Measurements from ENCODE around the gene ZNRF4.
A peak's percentile ranks its signal among the peaks of the same experiment; 100 is the strongest.
"Not testable (repeated sequence)": the region's sequence is repeated elsewhere in the genome, so short reads cannot be mapped to it uniquely, and the experiment has no call there.

Gene ZNRF4

DNA sequence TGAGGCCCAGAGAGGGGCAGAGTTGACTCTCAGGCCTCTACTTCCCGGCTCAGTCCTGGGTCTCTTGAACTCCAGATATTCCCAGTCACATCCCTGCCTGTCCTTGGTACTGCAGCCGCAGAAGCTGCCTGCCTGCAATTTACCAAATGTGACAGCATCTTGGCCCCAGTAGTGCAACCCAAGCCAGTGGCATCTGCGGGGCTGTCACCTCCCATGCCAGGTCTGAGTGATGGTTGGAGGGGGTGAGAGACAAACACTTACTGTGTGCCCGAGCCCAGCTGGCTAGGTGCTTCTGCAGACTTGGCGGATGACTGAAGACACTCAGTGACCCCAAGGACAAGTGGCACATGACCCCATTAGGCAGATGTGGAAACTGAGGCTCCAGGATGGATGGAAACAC lies 18.4 kb downstream of the ZNRF4 start:
- Histone ChIP-seq H3K4me3 (ENCODE audit: extremely low read depth, insufficient read depth, low read length, poor library complexity, severe bottlenecking) (no peak overlapping the region), H3K4me1 (ENCODE audit: control insufficient read depth, insufficient read depth, low read length, poor library complexity, severe bottlenecking) (peaks cover 8% of the 10 kb centered on the region), H3K27ac (ENCODE audit: low read depth, low read length, severe bottlenecking) (no peak overlapping the region), H3K36me3 (ENCODE audit: control insufficient read depth, insufficient read depth, low read length) (no peaks in the 10 kb centered on the region), H3K9me3 (ENCODE audit: control insufficient read depth, low read length) (no peaks in the 10 kb centered on the region)
- WGBS, 2 experiments (ENCODE audit: insufficient coverage in 2 of 2): 86 to 96% methylated on average over 2 to 3 of the region's 5 CpGs

DNA sequence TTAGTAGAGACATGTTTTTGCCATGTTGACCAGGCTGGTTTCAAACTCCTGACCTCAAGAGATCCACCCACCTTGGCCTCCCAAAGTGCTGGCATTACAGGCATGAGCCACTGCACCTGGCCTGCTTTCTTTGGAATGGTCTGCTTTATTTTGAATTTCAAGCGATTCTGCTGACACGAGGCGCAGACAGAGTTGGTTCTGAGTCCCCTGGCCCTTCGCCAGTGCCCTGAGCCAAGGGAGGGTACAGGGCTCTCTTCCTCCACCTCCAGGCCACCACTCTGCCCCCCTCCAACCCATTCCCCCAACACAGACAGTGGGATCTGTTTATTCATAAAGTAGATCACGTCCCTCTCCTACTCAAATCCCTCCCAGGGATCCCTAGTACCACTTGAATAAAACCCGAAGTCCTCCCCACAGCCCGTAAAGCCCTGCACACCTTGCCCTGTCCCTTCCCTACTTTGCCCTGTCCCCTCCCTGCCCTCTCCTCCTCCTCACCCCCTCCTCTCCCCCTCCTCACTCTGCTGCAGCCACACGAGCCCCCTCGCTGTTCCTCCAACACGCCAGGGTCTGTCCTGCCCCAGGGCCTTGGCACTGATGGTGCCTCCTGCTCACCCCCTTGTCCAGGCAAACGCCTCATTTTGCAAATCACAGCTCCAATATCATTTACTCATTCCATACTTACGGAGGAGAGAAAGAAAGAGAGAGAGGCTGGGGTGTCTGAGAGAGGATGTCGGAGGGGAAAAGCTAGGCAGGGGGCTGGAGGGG lies 22.4 kb downstream of the ZNRF4 start:
- 37 to 44% methylated on average over 5 to 7 of the region's 13 CpGs for WGBS, 2 experiments (ENCODE audit: insufficient coverage in 2 of 2)
- Histone ChIP-seq H3K4me3 (ENCODE audit: extremely low read depth, insufficient read depth, low read length, poor library complexity, severe bottlenecking) (peak overlapping the region; percentile 5), H3K27ac (ENCODE audit: low read depth, low read length, severe bottlenecking) (no peak overlapping the region), H3K4me1 (ENCODE audit: control insufficient read depth, insufficient read depth, low read length, poor library complexity, severe bottlenecking) (peaks cover 6% of the 10 kb centered on the region), H3K9me3 (ENCODE audit: control insufficient read depth, low read length) (peaks cover 4% of the 10 kb centered on the region), H3K36me3 (ENCODE audit: control insufficient read depth, insufficient read depth, low read length) (no peaks in the 10 kb centered on the region)

DNA sequence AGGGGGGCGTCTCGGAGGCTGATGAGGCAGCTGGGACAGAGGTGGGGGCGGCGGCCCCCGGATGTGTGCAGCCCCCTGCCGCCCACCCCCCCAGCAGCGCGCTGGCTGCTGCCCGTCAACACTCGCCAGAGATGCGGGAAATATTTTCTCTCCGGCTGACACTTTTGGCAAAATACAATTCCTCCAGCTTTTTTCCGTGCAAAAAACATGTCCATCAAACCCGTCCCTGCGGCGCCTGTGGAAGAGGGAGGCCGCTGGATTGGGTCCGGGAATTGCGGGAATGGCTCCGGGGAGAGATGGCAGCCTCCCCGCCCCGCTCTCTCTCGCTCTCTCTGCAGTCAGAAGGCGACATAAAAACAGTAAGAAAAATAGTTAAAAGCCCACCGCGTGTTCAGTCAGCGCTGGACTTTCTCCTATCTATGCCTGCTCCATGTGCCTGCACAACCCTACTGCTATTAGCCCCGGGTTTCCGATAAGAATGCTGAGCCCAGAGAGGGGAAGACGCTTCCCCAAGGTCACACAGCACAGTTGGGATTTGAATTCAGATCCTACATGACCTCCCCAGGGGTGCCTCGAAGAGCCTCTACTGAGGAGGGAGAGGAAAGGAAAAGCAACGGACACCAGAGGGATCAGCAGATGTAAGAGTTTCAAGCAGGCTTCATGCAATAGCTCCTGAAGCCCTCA lies 23.2 kb downstream of the ZNRF4 start:
- Histone ChIP-seq H3K4me3 (ENCODE audit: extremely low read depth, insufficient read depth, low read length, poor library complexity, severe bottlenecking) (peak overlapping the region; percentile 21), H3K9me3 (ENCODE audit: control insufficient read depth, low read length) (peaks cover 4% of the 10 kb centered on the region), H3K36me3 (ENCODE audit: control insufficient read depth, insufficient read depth, low read length) (no peaks in the 10 kb centered on the region), H3K4me1 (ENCODE audit: control insufficient read depth, insufficient read depth, low read length, poor library complexity, severe bottlenecking) (peaks cover 6% of the 10 kb centered on the region), H3K27ac (ENCODE audit: low read depth, low read length, severe bottlenecking) (no peak overlapping the region)
- WGBS, 2 experiments (ENCODE audit: insufficient coverage in 2 of 2): 22 to 26% methylated on average over 25 to 28 of the region's 32 CpGs

DNA sequence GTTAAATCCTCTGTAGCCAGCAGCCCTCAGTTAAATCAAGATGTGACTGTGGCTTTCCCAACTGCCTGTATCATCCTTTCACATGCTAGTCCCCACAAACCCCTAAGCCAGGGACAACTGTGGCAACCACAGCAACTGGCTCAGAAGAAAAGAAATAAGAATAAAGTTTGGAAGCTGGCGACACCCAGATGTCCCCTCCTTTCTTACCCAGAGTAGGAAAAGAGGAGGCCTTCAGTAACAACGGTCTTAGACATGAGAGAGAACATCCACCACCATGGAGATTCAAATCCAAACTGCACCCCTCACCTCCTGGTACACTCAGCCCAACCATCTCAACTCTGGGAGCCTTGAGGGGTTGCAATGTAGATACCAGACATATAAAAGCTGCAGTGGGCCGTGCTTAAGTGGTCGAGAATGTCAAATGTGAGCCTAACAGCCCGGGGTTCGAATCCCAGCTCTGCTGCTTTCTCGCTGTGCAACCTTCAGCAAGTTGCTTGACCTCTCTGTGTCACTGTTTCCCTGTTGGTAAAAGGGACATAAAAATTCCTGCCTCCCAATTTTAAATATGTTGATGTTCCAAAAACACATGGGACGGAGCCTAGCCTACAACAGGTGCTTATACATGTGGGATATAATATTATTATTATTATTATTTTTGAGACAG lies 23.8 kb downstream of the ZNRF4 start:
- Histone ChIP-seq H3K27ac (ENCODE audit: low read depth, low read length, severe bottlenecking) (no peak overlapping the region), H3K4me1 (ENCODE audit: control insufficient read depth, insufficient read depth, low read length, poor library complexity, severe bottlenecking) (peaks cover 6% of the 10 kb centered on the region), H3K36me3 (ENCODE audit: control insufficient read depth, insufficient read depth, low read length) (no peaks in the 10 kb centered on the region), H3K4me3 (ENCODE audit: extremely low read depth, insufficient read depth, low read length, poor library complexity, severe bottlenecking) (no peak overlapping the region), H3K9me3 (ENCODE audit: control insufficient read depth, low read length) (peaks cover 4% of the 10 kb centered on the region)
- 79% methylated on average over 6 of the region's 8 CpGs; no CpG with 5 or more reads in 1 of the 2 experiments for WGBS, 2 experiments (ENCODE audit: insufficient coverage in 2 of 2)

DNA sequence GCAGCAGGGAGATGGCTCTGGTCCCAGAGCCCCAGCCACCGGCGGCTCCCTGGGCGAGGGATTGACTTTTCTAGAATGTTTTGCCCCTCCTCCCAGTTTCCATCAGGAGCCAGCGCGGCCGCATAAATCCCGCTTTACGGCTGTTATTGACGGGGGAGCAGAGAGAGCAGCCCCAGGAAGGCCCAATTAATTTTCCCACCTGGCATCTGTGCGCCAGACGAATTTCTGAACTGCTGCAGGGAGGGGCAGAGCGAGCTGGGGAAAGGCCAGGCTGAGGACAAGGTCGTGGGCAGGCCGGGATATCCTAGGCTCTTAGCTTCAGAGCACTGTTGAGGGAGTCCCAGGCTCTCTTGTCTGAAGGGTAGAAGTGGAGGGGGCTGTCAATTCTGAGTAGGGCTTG lies 24.7 kb downstream of the ZNRF4 start:
- Histone ChIP-seq H3K27ac (ENCODE audit: low read depth, low read length, severe bottlenecking) (no peak overlapping the region), H3K4me3 (ENCODE audit: extremely low read depth, insufficient read depth, low read length, poor library complexity, severe bottlenecking) (no peak overlapping the region), H3K9me3 (ENCODE audit: control insufficient read depth, low read length) (peaks cover 4% of the 10 kb centered on the region), H3K4me1 (ENCODE audit: control insufficient read depth, insufficient read depth, low read length, poor library complexity, severe bottlenecking) (peaks cover 9% of the 10 kb centered on the region), H3K36me3 (ENCODE audit: control insufficient read depth, insufficient read depth, low read length) (no peaks in the 10 kb centered on the region)
- 59 to 70% methylated on average over 8 to 11 of the region's 14 CpGs for WGBS, 2 experiments (ENCODE audit: insufficient coverage in 2 of 2)

DNA sequence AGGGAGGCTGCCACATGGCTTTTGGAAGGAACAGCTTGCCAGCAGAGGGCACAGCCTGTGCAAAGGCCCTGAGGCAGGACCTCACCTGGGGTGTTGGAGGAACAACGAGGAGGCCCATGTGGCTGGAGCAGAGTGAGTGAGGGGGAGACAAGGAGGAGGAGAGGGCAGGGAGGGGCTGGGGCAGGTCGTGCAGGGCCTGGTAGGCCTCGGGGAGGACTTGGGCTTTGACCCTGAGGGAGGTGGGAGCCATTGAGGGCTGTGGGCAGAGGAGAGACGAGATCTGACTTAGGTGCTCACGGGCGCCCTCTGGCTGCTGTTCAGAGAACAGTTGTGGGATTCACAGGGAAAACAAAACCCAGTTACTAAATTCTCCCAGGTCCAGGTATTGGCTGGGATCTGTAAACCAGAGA lies 25.2 kb downstream of the ZNRF4 start:
- H3K4me1 ChIP-seq (ENCODE audit: control insufficient read depth, insufficient read depth, low read length, poor library complexity, severe bottlenecking): peaks cover 9% of the 10 kb centered on the region
- 29 to 59% methylated on average over 5 of the region's 6 CpGs for WGBS, 2 experiments (ENCODE audit: insufficient coverage in 2 of 2)
- H3K27ac ChIP-seq (ENCODE audit: low read depth, low read length, severe bottlenecking): no peak overlapping the region
- H3K36me3 ChIP-seq (ENCODE audit: control insufficient read depth, insufficient read depth, low read length): no peaks in the 10 kb centered on the region
- peaks cover 4% of the 10 kb centered on the region for H3K9me3 ChIP-seq (ENCODE audit: control insufficient read depth, low read length)
- no peak overlapping the region for H3K4me3 ChIP-seq (ENCODE audit: extremely low read depth, insufficient read depth, low read length, poor library complexity, severe bottlenecking)

DNA sequence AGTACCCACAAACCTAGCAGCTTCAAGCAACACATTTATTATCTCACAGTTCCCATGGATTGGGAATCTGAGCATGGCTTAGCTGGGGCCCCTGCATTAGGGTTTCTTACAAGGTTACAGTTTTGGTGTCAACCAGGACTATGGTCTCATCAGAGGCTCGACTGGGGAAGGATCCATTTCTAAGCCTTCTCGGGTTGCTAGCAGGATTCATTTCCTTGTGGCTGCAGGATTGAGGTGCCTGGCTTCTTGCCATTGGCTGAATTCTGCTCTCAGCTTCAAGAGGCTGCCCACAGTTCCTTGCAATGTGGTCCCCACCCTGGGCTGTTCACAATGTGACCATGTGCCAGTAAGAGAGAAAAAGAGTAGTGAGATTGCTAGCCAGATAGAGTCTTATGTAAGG lies 26.7 kb downstream of the ZNRF4 start:
- no peak overlapping the region for H3K27ac ChIP-seq (ENCODE audit: low read depth, low read length, severe bottlenecking)
- H3K4me1 ChIP-seq (ENCODE audit: control insufficient read depth, insufficient read depth, low read length, poor library complexity, severe bottlenecking): peaks cover 9% of the 10 kb centered on the region
- 79 to 92% methylated on average over 2 of the region's 2 CpGs for WGBS, 2 experiments (ENCODE audit: insufficient coverage in 2 of 2)
- H3K36me3 ChIP-seq (ENCODE audit: control insufficient read depth, insufficient read depth, low read length): no peaks in the 10 kb centered on the region
- peaks cover 4% of the 10 kb centered on the region for H3K9me3 ChIP-seq (ENCODE audit: control insufficient read depth, low read length)
- no peak overlapping the region for H3K4me3 ChIP-seq (ENCODE audit: extremely low read depth, insufficient read depth, low read length, poor library complexity, severe bottlenecking)

DNA sequence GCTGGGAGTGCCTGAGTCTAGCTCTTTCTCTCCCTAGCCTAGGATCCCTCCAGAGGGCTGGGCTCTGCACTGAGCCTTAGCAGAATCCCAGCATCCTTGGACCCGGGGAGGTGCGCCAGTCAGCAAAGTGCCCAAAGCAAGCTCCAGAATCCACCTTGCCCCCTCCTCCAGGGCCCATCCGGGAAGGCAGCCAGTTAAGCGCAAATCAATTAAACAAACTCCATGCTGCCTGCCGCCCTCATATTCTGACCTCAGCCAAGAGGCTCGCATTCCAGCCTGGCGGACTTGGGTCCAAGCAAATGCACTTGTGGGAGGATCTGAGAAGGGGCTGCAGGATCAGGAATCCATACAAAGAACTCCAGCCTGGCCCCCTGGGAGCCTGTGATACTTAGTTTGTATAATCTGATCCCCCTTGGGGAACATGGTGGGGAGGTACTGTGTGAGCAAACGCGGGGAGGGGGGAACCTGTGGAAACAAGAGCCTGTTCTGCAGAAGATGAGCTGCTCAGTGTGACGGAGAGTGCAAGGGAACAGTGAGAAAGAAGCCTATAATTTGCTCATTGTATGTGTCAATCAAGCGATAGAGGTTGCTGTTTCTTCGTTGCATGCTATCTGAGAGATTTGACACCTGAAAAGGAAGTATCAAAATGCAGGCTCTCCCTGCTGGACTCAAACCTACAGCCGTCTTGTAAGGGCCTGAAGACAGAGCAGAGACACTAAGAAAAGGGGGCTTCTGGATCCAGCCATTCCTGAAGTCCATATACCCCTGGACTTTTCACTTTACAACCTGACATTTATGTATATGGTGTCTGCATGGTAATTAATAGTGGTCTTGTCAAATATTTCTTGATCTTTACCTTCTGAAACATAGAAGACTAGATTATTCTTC lies 29.4 kb downstream of the ZNRF4 start:
- Histone ChIP-seq H3K9me3 (ENCODE audit: control insufficient read depth, low read length) (peaks cover 4% of the 10 kb centered on the region), H3K4me1 (ENCODE audit: control insufficient read depth, insufficient read depth, low read length, poor library complexity, severe bottlenecking) (peaks cover 3% of the 10 kb centered on the region), H3K36me3 (ENCODE audit: control insufficient read depth, insufficient read depth, low read length) (no peaks in the 10 kb centered on the region), H3K27ac (ENCODE audit: low read depth, low read length, severe bottlenecking) (no peak overlapping the region), H3K4me3 (ENCODE audit: extremely low read depth, insufficient read depth, low read length, poor library complexity, severe bottlenecking) (no peak overlapping the region)
- 43 to 49% methylated on average over 9 to 13 of the region's 13 CpGs for WGBS, 2 experiments (ENCODE audit: insufficient coverage in 2 of 2)

DNA sequence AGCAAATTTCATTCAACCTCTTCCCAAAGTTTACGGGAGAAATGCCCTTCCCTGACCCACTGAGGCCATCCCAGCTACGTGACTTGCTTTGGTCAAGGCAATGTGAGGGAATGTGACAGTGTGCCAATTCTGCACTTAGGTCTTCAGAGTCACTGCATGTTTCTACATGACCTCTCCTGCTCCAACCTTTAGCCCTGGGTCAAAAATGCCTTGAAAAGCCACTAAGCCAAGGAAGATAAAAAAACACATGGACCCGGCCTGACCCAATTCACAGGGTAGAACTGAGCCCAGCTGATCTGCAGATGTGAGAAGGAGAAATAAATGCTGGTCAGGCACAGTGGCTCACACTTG lies 30.0 kb downstream of the ZNRF4 start:
- Histone ChIP-seq H3K4me1 (ENCODE audit: control insufficient read depth, insufficient read depth, low read length, poor library complexity, severe bottlenecking) (peaks cover 3% of the 10 kb centered on the region), H3K27ac (ENCODE audit: low read depth, low read length, severe bottlenecking) (no peak overlapping the region), H3K36me3 (ENCODE audit: control insufficient read depth, insufficient read depth, low read length) (no peaks in the 10 kb centered on the region), H3K9me3 (ENCODE audit: control insufficient read depth, low read length) (peaks cover 4% of the 10 kb centered on the region), H3K4me3 (ENCODE audit: extremely low read depth, insufficient read depth, low read length, poor library complexity, severe bottlenecking) (no peak overlapping the region)
- WGBS, 2 experiments (ENCODE audit: insufficient coverage in 2 of 2): 63 to 84% methylated on average over 1 to 2 of the region's 3 CpGs

DNA sequence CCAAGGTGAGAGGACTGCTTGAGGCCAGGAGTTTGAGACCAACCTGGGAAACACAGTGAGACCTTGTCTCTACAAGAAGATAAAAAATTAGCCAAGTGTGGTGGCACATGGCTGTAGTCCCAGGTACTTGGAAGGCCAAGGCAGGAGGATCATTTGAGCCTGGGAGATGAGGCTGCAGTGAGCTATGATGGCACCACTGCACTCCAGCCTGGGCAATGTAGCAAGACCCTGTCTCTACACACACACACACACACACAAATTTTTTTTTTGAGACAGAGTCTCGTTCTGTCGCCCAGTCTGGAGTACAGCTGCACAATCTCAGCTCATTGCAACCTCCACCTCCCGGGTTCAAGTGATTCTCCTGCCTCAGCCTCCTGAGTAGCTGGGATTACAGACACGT lies 30.4 kb downstream of the ZNRF4 start:
- H3K27ac ChIP-seq (ENCODE audit: low read depth, low read length, severe bottlenecking); H3K36me3 ChIP-seq (ENCODE audit: control insufficient read depth, insufficient read depth, low read length); H3K4me3 ChIP-seq (ENCODE audit: extremely low read depth, insufficient read depth, low read length, poor library complexity, severe bottlenecking); H3K9me3 ChIP-seq (ENCODE audit: control insufficient read depth, low read length); H3K4me1 ChIP-seq (ENCODE audit: control insufficient read depth, insufficient read depth, low read length, poor library complexity, severe bottlenecking): not testable (repeated sequence)
- 88 to 95% methylated on average over 2 to 3 of the region's 4 CpGs for WGBS, 2 experiments (ENCODE audit: insufficient coverage in 2 of 2)
